HUES48 (cell line): ENCODE measurements around the gene RBM15.

Experiments
- H3K27ac ChIP-seq: one replicate; pipeline ENCODE4 v1.7.0; 2013; ENCODE audit warnings: low read depth, low read length, inconsistent platforms
- H3K27me3 ChIP-seq: 2 replicates; pipeline ENCODE4 v1.6.1; 2013; ENCODE audit warnings: mild to moderate bottlenecking, low read length; ENCODE audit not compliant: control insufficient read depth, insufficient read depth
- H3K36me3 ChIP-seq: 2 replicates; pipeline ENCODE4 v1.6.1; 2013; ENCODE audit warnings: low read length; ENCODE audit not compliant: control insufficient read depth, insufficient read depth
- H3K4me1 ChIP-seq: 2 replicates; pipeline ENCODE4 v1.6.1; 2013; ENCODE audit warnings: mild to moderate bottlenecking, low read length; ENCODE audit not compliant: control insufficient read depth, insufficient read depth
- H3K4me3 ChIP-seq: 2 replicates; pipeline ENCODE4 v1.5.1; 2013; ENCODE audit warnings: mild to moderate bottlenecking, low read depth, low read length
- H3K9ac ChIP-seq: 2 replicates; pipeline ENCODE4 v1.6.1; 2013; ENCODE audit warnings: mild to moderate bottlenecking, low read depth, low read length, moderate library complexity
- H3K9me3 ChIP-seq: 2 replicates; pipeline ENCODE4 v1.6.1; 2013; ENCODE audit warnings: low read length; ENCODE audit not compliant: control insufficient read depth, insufficient read depth

Gene RBM15

DNA sequence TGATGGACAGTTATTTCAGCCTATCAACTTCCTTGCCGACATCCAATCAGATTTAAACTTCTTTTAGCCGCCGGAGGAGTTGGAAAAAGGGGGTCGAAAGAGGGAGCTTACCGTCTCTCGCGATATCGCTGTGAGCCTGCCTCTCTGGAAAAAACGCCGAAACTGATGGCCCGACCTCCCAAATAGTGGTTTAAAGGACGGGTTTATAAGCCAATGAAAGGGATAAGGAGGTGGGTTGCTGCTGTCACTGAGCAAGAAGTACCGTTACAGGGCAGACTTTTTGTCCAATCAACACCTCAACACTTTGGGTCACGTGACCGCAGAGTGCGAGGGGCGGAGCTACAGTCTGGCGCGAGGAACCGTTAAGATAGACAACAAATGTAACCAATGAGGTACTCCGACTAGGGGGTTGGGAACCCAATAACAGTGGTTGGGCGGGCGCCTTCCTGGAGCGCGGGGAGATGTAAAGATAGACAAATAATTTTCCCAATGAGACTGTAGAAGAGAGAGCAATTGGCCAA lies at the start of gene RBM15:
Gene RBM15 (plus strand): TSS at position 492 of the 521 bp plus-strand sequence. CDS start 29 bp downstream, at position 521.
- H3K27me3 ChIP-seq, result no peaks in the 10 kb centered on the region
- H3K9ac ChIP-seq, result peak within 1 kb of the TSS; percentile 96
- peak within 1 kb of the TSS; percentile 93 for H3K4me3 ChIP-seq
- H3K36me3 ChIP-seq, result peaks cover 35% of the 10 kb centered on the region
- peak within 1 kb of the TSS; percentile 100 for H3K27ac ChIP-seq
- H3K4me1 ChIP-seq, result peaks cover 31% of the 10 kb centered on the region
- H3K9me3 ChIP-seq, result no peaks in the 10 kb centered on the region

GRCh38 chr1:110291241-110292030 lies 47.7 kb upstream of the RBM15 start:
- Histone ChIP-seq H3K9me3 (no peaks in the 10 kb centered on the region), H3K4me1 (no peaks in the 10 kb centered on the region), H3K36me3 (no peaks in the 10 kb centered on the region), H3K27me3 (no peaks in the 10 kb centered on the region), H3K27ac (no peak overlapping the region), H3K4me3 (no peak overlapping the region), H3K9ac (no peak overlapping the region)

DNA sequence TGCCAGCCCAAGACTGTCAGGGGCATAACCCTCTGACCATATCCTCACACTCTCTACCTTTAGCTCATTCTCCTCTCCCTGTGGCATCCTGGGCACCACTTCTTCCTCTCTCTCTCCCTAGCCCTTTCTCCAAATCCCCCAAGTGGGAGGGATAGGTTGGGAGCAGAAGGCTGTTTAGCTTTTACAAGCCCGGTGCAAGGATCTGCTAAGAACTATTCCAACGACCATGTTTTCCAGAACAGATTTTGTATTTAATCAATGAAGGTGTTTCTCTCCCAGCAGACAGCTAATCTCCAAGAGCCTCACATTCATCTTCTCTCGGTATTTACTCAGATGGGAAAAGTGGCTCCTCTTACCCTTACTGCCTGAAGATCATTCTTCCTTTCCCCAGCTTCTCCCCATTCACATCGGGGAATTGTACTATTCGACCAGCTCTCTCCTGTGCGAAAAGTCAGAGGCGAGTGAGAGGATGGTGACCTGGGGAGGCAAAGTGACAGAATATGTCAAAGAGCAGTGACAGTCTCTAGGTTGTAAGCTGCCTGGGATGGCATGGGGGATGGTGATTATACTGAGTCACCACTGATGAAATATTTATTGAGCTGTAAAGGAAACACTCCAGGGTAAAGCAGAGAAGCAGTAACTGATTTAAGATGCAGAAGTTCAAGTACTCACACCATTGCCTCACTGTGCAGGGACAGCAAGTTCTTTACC lies 47.0 kb upstream of the RBM15 start:
- H3K9ac ChIP-seq, result no peak overlapping the region
- H3K4me3 ChIP-seq, result no peak overlapping the region
- H3K36me3 ChIP-seq, result no peaks in the 10 kb centered on the region
- no peaks in the 10 kb centered on the region for H3K4me1 ChIP-seq
- H3K27me3 ChIP-seq, result no peaks in the 10 kb centered on the region
- H3K9me3 ChIP-seq, result no peaks in the 10 kb centered on the region
- no peak overlapping the region for H3K27ac ChIP-seq

DNA sequence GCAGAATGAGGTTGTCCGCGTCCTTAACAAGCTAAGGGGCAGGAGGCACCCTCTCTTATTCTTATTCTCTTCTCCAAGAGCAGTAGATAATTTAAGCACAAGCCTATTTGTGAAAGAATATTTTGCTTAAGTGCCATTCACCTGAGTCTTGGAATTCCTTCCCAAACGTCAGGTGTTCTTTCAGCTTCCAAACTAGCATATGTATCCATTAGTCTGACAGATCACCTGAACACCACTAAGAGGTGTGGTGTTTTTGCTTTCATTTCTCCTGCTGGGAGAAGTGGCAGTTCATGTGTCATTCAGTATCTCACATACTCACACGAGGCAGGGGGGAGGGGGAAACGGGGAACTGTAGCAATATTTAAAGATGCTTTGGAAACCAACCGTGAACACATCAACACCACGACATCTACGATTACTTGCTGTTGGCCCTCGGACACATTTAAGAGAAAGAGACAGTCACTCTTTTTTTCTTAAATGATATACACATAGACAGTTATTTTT lies 45.5 kb upstream of the RBM15 start:
- no peaks in the 10 kb centered on the region for H3K27me3 ChIP-seq
- H3K9me3 ChIP-seq, result no peaks in the 10 kb centered on the region
- no peak overlapping the region for H3K27ac ChIP-seq
- no peak overlapping the region for H3K4me3 ChIP-seq
- no peak overlapping the region for H3K9ac ChIP-seq
- no peaks in the 10 kb centered on the region for H3K36me3 ChIP-seq
- H3K4me1 ChIP-seq, result no peaks in the 10 kb centered on the region

- H3K9me3 ChIP-seq, result no peaks in the 10 kb centered on the region
- H3K4me3 ChIP-seq, result no peak overlapping the region
Measured at GRCh38 chr1:110294308-110294707, 44.9 kb upstream of the RBM15 start.

DNA sequence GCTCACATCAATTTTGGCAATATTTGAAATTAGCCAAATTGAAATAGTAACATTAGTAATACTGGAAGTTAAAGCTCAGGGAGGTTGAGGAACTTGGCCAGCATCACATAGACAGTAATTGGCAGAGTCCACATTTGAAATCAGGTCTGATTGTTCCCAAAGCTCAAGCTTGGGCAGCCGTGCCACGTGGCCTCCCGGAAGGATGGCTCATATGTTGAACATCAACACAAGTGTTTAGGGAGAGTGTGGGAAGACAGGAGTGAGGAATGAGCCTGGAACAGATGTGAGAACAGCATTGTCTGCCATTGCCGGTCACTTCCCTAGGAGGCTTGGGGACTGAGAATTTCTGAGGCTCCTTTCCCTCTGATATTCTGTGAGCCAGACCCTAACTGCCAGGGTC lies 40.2 kb upstream of the RBM15 start:
- Histone ChIP-seq H3K27ac (no peak overlapping the region), H3K36me3 (no peaks in the 10 kb centered on the region), H3K4me1 (no peaks in the 10 kb centered on the region), H3K4me3 (no peak overlapping the region), H3K9me3 (no peaks in the 10 kb centered on the region), H3K9ac (no peak overlapping the region), H3K27me3 (no peaks in the 10 kb centered on the region)

More at GRCh38 chr1:110294308-110294707, 44.9 kb upstream of the RBM15 start:
- Histone ChIP-seq H3K27ac (no peak overlapping the region), H3K4me1 (no peaks in the 10 kb centered on the region), H3K36me3 (no peaks in the 10 kb centered on the region), H3K9ac (no peak overlapping the region), H3K27me3 (no peaks in the 10 kb centered on the region)

GRCh38 chr1:110300412-110301085 lies 38.6 kb upstream of the RBM15 start:
- no peaks in the 10 kb centered on the region for H3K9me3 ChIP-seq
- no peak overlapping the region for H3K4me3 ChIP-seq
- no peak overlapping the region for H3K27ac ChIP-seq
- H3K4me1 ChIP-seq, result no peaks in the 10 kb centered on the region
- H3K27me3 ChIP-seq, result no peaks in the 10 kb centered on the region
- no peaks in the 10 kb centered on the region for H3K36me3 ChIP-seq
- H3K9ac ChIP-seq, result no peak overlapping the region

DNA sequence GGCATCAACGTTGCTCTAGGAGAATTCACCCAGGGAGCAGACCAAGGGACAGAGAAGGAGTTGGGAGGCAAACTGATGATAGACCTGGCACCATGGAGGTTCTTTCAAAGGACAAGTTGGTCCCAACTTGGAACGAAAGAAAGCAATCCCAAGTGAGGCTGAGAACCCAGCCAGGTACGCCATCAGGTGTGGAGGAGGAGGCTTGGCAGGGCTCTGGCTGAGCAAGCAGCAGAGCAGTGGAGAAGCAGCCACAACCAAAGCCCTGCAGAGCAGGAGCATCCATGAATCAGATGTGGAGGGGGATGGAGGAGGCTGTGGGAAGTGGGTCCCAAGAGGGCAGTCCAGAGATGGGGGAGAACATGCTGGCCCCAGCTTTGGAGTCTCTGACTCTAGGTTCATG lies 36.3 kb upstream of the RBM15 start:
- Histone ChIP-seq H3K4me1 (no peaks in the 10 kb centered on the region), H3K9ac (no peak overlapping the region), H3K27ac (no peak overlapping the region), H3K27me3 (no peaks in the 10 kb centered on the region), H3K36me3 (no peaks in the 10 kb centered on the region), H3K4me3 (no peak overlapping the region), H3K9me3 (no peaks in the 10 kb centered on the region)

DNA sequence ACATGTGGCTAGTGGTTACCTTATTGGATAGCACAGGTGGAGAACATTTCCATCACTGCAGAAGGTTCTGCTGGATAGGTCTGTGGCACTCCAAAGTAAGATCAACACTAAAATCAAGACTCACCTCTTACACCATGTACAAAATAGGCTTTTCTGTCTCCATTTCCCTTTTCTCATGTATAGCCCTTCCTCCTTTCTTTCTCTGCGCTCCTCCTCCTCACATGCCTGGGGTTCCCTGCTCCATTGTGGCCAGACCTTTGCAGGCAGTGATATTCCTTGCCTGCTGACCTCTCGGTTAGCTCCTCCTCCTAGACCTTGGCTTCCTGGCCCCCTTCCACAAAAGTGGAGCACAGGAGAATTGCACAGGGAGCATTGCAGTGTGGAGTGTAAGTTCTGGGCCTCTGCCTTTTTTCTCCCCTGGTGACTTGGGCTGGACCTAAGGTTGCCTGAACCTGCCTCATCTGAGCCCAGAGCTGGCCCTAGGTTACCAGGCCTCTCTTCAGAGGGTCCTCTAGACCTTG lies 33.2 kb upstream of the RBM15 start:
- Histone ChIP-seq H3K9ac (no peak overlapping the region), H3K4me3 (no peak overlapping the region), H3K27ac (no peak overlapping the region), H3K4me1 (no peaks in the 10 kb centered on the region), H3K27me3 (no peaks in the 10 kb centered on the region), H3K36me3 (no peaks in the 10 kb centered on the region), H3K9me3 (no peaks in the 10 kb centered on the region)

- Histone ChIP-seq H3K27ac (no peak overlapping the region), H3K4me3 (no peak overlapping the region), H3K36me3 (no peaks in the 10 kb centered on the region), H3K9ac (no peak overlapping the region), H3K4me1 (no peaks in the 10 kb centered on the region), H3K9me3 (no peaks in the 10 kb centered on the region), H3K27me3 (no peaks in the 10 kb centered on the region)
Measured at GRCh38 chr1:110307239-110307974, 31.8 kb upstream of the RBM15 start.
